OCI-LY7 (cell line): ENCODE measurements around the gene BEND3. TPM values are rescaled to one million over a fixed set of nuclear protein-coding genes. Genes with fewer than 3 reads are reported as not detected.

ENCODE experiments used
- BruUV-seq: library from RNA; stranded (reverse); fragments of 400-500 nt; replicated peaks from 2 replicates; lab custom pipeline; 2021; lab: Mats Ljungman, UMichigan
- CTCF ChIA-PET: fragments of 300-600 bp; sonication (Branson Sonifier 250); formaldehyde crosslinking; loops from one replicate; lab custom pipeline; 2022; ENCODE audit warnings: antibody characterized with exemption; ENCODE audit not compliant: unreplicated experiment; lab: Charles Lee
- POLR2A ChIA-PET: fragments of 300-600 bp; sonication (Branson Sonifier 250); formaldehyde crosslinking; loops from one replicate; lab custom pipeline; 2022; ENCODE audit warnings: antibody characterized with exemption; lab: Charles Lee
- DNase-seq: peaks from one replicate; pipeline ENCODE4 v3.0.0-alpha.2; 2015; ENCODE audit warnings: low spot score
- H2AFZ ChIP-seq: fragments of 200-600 bp; sonication (generic), shearing (Covaris generic); 2 replicates; pipeline ENCODE4 v1.6.1; 2014; ENCODE audit warnings: mild to moderate bottlenecking, antibody characterized with exemption, low read length, moderate library complexity
- H3K27ac ChIP-seq: fragments of 200-600 bp; sonication (generic); 2 replicates; pipeline ENCODE4 v1.5.1; 2014; ENCODE audit warnings: mixed run types, low read depth, mild to moderate bottlenecking, moderate library complexity, low read length, inconsistent platforms; ENCODE audit not compliant: poor library complexity, severe bottlenecking
- H3K36me3 ChIP-seq: fragments of 200-600 bp; sonication (generic); 2 replicates; pipeline ENCODE4 v1.6.1; 2014; ENCODE audit warnings: mild to moderate bottlenecking, antibody characterized with exemption, low read length, moderate library complexity, mixed read lengths; ENCODE audit not compliant: insufficient read depth
- H3K4me1 ChIP-seq: fragments of 200-600 bp; sonication (generic); 2 replicates; pipeline ENCODE4 v1.5.1; 2014; ENCODE audit warnings: mild to moderate bottlenecking, low read length; ENCODE audit not compliant: insufficient read depth, poor library complexity, severe bottlenecking
- H3K4me2 ChIP-seq: fragments of 200-600 bp; sonication (generic); 2 replicates; pipeline ENCODE4 v1.6.1; 2014; ENCODE audit warnings: mild to moderate bottlenecking, low read length
- H3K4me3 ChIP-seq: fragments of 200-600 bp; sonication (generic); 2 replicates; pipeline ENCODE4 v1.5.1; 2014; ENCODE audit warnings: mild to moderate bottlenecking, low read depth, low read length; ENCODE audit not compliant: poor library complexity, severe bottlenecking
- H3K79me2 ChIP-seq: fragments of 200-600 bp; sonication (generic); 2 replicates; pipeline ENCODE4 v1.6.1; 2016; ENCODE audit warnings: low read depth, mild to moderate bottlenecking, low read length, moderate library complexity, mixed read lengths; ENCODE audit not compliant: insufficient read depth
- H3K9me2 ChIP-seq: fragments of 200-600 bp; sonication (generic); 2 replicates; pipeline ENCODE4 v1.6.1; 2016; ENCODE audit warnings: mild to moderate bottlenecking, low read length, mixed read lengths; ENCODE audit not compliant: insufficient read depth
- H3K9me3 ChIP-seq: fragments of 200-600 bp; sonication (generic); 2 replicates; pipeline ENCODE4 v1.6.1; 2014; ENCODE audit warnings: mild to moderate bottlenecking, mixed run types, low read length, mixed read lengths
- H4K20me1 ChIP-seq: fragments of 200-600 bp; sonication (generic); 2 replicates; pipeline ENCODE4 v1.6.1; 2014; ENCODE audit warnings: mild to moderate bottlenecking, antibody characterized with exemption, low read length, moderate library complexity, mixed read lengths; ENCODE audit not compliant: insufficient read depth
- EZH2phosphoT487 ChIP-seq: fragments of 200-600 bp; sonication (generic); IDR thresholded peaks from 2 replicates; pipeline ENCODE4 v1.6.1; 2018; ENCODE audit warnings: low read depth, borderline replicate concordance, mild to moderate bottlenecking, mixed run types, antibody characterized with exemption, low read length, moderate library complexity, mixed read lengths
- intact Hi-C: fragments of 100-400 bp; cut with micrococcal nuclease; formaldehyde crosslinking; loops from one replicate; pipeline ENCODE4 v1.10.0; 2022; ENCODE audit not compliant: unreplicated experiment
- total RNA-seq, 2 experiments: library from RNA; depleted of rRNA in 1 of 2; stranded (reverse); fragments of >200 nt in 1 of 2; shearing (Covaris generic) in 1 of 2; gene quantifications; 2 replicates each; pipeline ENCODE4 v1.2.3, GENCODE V29; 2014 to 2022
- TF ChIP-seq, protein P1 (sequence below): fragments of 200-600 bp; sonication (generic); conservative IDR thresholded peaks from 2 replicates; pipeline ENCODE4 v1.5.1; 2014; ENCODE audit warnings: mild to moderate bottlenecking, antibody characterized with exemption, low read length, moderate library complexity, mixed read lengths

BEND3 gene
- total RNA-seq, 2 experiments from 2014 or later: 11.7 to 14.3 TPM

DNA sequence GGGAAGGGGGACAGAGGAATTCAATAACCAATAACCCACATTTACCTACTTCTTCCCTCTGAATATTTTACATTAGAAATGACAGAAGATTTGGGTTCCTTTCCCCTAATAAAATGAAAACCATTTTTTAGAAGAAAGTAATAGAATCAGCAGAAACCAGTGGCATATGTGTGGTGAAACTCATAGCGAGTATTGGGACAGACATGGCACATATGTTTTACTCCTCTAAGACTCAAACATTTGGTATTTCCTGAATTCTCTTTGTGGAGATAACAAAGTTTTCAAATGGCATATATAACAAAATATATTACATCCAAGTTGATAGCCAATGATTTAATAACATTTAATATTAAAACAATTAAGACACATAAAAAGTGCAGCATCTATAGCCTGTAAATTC lies 12.9 kb upstream of the BEND3 start:
- ChIA-PET POLR2A (interaction anchor here (0.5 to 3.3 kb wide), 2 partner anchors 9 to 13 kb away, joined by 4 to 16 read pairs; no protein-coding TSS in a partner anchor), CTCF (no interaction called here)
- no peaks in the 10 kb centered on the region for H3K79me2 ChIP-seq
- H3K9me3 ChIP-seq: no peaks in the 10 kb centered on the region
- no peaks in the 10 kb centered on the region for H3K9me2 ChIP-seq
- intact Hi-C loops: no loop called here
- no TSS peak for BruUV-seq
- no peak overlapping the region for H2AFZ ChIP-seq
- H3K4me2 ChIP-seq: no peak overlapping the region
- H4K20me1 ChIP-seq: no peaks in the 10 kb centered on the region
- DNase-seq: no peak
- no peak overlapping the region for H3K4me3 ChIP-seq
- TF ChIP-seq, protein P1, sequence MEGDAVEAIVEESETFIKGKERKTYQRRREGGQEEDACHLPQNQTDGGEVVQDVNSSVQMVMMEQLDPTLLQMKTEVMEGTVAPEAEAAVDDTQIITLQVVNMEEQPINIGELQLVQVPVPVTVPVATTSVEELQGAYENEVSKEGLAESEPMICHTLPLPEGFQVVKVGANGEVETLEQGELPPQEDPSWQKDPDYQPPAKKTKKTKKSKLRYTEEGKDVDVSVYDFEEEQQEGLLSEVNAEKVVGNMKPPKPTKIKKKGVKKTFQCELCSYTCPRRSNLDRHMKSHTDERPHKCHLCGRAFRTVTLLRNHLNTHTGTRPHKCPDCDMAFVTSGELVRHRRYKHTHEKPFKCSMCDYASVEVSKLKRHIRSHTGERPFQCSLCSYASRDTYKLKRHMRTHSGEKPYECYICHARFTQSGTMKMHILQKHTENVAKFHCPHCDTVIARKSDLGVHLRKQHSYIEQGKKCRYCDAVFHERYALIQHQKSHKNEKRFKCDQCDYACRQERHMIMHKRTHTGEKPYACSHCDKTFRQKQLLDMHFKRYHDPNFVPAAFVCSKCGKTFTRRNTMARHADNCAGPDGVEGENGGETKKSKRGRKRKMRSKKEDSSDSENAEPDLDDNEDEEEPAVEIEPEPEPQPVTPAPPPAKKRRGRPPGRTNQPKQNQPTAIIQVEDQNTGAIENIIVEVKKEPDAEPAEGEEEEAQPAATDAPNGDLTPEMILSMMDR: no peak
- no peak for TF ChIP-seq EZH2phosphoT487
- H3K36me3 ChIP-seq: no peaks in the 10 kb centered on the region
- no peak overlapping the region for H3K27ac ChIP-seq
- peaks cover 34% of the 10 kb centered on the region for H3K4me1 ChIP-seq

DNA sequence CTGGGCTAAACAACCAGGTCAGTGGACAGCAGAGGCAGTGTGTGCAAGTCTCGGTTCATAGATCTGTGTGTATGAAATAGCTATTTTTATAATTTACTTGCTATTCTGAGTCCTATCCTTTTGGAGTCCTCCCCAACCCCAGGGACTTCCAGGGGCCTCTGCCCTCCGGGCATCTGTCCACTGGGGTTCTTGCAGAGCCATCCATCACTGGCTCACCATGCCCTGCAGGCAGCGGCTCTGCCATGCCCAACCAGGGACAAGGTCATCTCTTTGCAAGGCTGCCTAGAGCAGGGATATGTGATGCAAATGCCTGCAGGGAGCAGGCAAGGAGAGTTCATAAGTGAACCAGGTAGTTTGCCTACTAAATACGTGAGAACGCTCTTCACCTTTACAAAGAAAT lies 10.5 kb upstream of the BEND3 start:
- ChIA-PET CTCF (interaction anchor here (1.3 kb wide), 1 partner anchor 12 kb away, joined by 7 read pairs; no protein-coding TSS in a partner anchor), POLR2A (interaction anchor here (0.5 to 1.5 kb wide), 6 partner anchors 10 to 554 kb away, joined by 3 to 5 read pairs (median 3); no protein-coding TSS in a partner anchor)
- no TSS peak for BruUV-seq

More for the DNA sequence above, 10.5 kb upstream of the BEND3 start:
- no peak overlapping the region; the same call in 1 of the 2 replicates for H2AFZ ChIP-seq
- no peak for DNase-seq
- H3K9me2 ChIP-seq: no peaks in the 10 kb centered on the region
- H3K9me3 ChIP-seq: no peaks in the 10 kb centered on the region
- TF ChIP-seq, protein P1: no peak
- TF ChIP-seq EZH2phosphoT487: no peak
- intact Hi-C loops: no loop called here
- H4K20me1 ChIP-seq: no peaks in the 10 kb centered on the region
- no peaks in the 10 kb centered on the region for H3K36me3 ChIP-seq
- no peaks in the 10 kb centered on the region for H3K79me2 ChIP-seq
- H3K27ac ChIP-seq: peak overlapping the region; percentile 40
- no peak overlapping the region for H3K4me3 ChIP-seq
- peaks cover 56% of the 10 kb centered on the region for H3K4me1 ChIP-seq
- H3K4me2 ChIP-seq: no peak overlapping the region
